Coronary artery (tissue), 2 donors: Measurements from ENCODE around the gene SLC6A18.

ENCODE experiments used
- DNase-seq: peaks from one replicate; pipeline ENCODE4 v3.0.0-alpha.2; 2017; ENCODE audit warnings: low spot score
- H3K27ac ChIP-seq, 2 donors: fragments of 200-600 bp; sonication (generic); one replicate each; pipeline ENCODE4 v1.5.1; 2016 to 2019
- H3K4me3 ChIP-seq: fragments of 200-600 bp; sonication (generic); 2 replicates; pipeline ENCODE4 v1.5.1; 2016; ENCODE audit warnings: mild to moderate bottlenecking, moderate library complexity
- TF ChIP-seq, protein P1 (sequence below): fragments of 200-600 bp; sonication (generic); IDR thresholded peaks from one replicate; pipeline ENCODE4 v1.5.1; 2019; ENCODE audit warnings: antibody characterized with exemption

SLC6A18 gene

DNA sequence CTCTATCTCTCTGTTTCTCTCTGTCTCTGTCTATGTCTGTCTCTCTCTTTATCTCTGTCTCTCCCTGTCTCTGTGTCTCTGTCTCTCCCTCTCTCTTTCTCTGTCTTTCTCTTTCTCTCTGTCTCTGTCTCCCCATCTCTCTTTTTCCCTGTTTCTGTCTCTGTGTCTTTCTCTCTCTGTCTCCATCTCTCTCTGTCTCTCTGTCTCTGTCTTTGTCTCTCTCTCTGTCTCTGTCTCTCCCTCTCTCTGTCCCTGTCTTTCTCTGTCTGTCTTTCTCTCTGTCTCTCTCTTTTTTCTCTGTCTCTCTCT lies 25.9 kb upstream of the SLC6A18 start:
- TF ChIP-seq, protein P1, sequence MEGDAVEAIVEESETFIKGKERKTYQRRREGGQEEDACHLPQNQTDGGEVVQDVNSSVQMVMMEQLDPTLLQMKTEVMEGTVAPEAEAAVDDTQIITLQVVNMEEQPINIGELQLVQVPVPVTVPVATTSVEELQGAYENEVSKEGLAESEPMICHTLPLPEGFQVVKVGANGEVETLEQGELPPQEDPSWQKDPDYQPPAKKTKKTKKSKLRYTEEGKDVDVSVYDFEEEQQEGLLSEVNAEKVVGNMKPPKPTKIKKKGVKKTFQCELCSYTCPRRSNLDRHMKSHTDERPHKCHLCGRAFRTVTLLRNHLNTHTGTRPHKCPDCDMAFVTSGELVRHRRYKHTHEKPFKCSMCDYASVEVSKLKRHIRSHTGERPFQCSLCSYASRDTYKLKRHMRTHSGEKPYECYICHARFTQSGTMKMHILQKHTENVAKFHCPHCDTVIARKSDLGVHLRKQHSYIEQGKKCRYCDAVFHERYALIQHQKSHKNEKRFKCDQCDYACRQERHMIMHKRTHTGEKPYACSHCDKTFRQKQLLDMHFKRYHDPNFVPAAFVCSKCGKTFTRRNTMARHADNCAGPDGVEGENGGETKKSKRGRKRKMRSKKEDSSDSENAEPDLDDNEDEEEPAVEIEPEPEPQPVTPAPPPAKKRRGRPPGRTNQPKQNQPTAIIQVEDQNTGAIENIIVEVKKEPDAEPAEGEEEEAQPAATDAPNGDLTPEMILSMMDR, result no peak
- H3K27ac ChIP-seq, result no peak overlapping the region
- DNase-seq, result no peak
- no peak overlapping the region for H3K4me3 ChIP-seq

DNA sequence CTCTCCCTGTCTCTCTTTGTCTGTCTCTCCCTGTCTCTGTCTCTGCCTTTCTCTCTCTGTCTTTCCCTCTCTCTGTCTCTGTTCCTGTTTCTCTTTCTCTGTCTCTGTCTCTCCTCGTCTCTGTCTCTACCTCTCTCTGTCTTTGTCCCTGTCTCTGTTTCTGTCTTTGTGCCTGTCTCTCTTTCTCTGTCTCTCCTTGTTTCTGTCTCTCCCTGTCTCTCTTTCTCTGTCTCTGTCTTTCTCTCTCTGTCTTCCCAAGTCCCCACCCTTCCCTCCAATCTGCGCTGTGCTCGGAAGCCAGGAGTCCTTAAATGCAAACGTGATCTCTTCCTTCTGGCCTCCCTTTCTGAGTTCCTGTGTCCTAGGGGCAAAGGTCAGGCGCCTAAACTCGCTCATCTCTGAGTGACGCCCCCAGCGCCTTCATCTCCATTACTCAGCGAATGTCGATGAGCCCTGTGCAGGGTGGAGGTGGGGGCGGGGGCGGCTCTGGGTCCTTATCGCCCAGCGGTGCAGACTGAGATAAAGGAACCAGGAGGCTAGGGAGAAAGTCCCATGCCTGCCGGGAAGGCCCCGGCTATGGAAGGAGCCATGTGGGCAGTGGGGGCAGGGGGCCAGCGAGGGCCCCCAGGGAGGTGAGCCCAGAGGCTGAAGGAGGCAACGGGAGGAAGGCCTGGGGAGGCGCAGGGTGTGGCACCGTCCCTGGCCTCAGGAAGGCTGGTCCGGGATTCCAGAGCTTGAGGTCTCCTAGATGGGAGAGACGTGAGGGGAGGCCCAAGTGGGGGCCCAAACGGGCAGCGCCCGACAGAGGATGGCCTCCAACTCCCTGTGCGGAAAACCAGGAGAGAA lies 25.3 kb upstream of the SLC6A18 start:
- H3K4me3 ChIP-seq, result no peak overlapping the region
- no peak for DNase-seq
- H3K27ac ChIP-seq, result no peak overlapping the region
- TF ChIP-seq, protein P1, result no peak

DNA sequence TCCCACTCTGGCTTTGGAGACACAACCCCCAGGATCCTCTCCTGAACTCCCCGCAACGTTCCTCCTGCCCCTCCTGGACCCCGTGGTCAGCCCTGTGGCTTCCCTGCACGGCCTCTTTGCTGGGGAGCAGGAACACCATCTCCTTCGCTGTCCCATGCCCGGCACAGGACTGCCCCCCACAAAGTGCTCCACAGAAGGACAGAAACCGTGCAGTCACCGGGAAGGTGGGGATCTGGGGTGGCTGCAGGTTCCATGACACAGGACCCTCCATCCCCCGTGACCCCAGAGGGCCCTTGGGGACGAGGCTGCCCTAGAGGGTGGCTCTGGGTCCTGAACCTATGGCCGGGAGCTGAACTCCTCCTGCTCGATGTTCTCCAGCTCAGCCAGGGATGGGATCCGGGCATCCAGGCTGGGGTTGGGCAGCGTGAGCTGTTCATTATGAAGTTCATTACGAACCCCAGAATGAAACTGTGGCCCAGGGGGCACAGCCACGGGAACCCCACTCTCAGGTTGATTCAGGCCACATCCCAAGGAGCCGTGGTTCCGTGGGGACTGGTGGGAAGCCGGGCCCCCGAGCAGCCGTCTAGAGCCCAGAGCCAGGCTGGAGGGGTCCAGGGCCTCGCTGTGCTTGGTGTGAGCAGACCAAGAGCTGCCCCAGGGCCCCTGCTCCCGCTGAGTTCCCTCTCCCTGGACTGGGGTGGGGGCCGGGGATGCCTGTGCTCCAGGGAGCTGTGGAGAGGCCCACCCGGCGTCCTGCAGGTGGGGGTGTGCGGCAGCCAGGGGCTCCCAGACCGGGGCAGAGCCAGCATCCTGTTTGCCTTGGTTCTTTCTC lies 24.5 kb upstream of the SLC6A18 start:
- no peak overlapping the region for H3K4me3 ChIP-seq
- TF ChIP-seq, protein P1, result no peak
- no peak overlapping the region for H3K27ac ChIP-seq
- no peak for DNase-seq

- no peak within 1 kb of the TSS for H3K4me3 ChIP-seq
- no peak within 1 kb of the TSS for H3K27ac ChIP-seq
- TF ChIP-seq, protein P1, result no peak
- no peak for DNase-seq
Measured at GRCh38 chr5:1201327-1202025, 23.7 kb upstream of the SLC6A18 start, which contains the start of gene SLC6A19. Gene SLC6A19, plus strand, starts transcription at chr5:1201595. Its CDS starts 56 bp downstream, at chr5:1201651.

DNA sequence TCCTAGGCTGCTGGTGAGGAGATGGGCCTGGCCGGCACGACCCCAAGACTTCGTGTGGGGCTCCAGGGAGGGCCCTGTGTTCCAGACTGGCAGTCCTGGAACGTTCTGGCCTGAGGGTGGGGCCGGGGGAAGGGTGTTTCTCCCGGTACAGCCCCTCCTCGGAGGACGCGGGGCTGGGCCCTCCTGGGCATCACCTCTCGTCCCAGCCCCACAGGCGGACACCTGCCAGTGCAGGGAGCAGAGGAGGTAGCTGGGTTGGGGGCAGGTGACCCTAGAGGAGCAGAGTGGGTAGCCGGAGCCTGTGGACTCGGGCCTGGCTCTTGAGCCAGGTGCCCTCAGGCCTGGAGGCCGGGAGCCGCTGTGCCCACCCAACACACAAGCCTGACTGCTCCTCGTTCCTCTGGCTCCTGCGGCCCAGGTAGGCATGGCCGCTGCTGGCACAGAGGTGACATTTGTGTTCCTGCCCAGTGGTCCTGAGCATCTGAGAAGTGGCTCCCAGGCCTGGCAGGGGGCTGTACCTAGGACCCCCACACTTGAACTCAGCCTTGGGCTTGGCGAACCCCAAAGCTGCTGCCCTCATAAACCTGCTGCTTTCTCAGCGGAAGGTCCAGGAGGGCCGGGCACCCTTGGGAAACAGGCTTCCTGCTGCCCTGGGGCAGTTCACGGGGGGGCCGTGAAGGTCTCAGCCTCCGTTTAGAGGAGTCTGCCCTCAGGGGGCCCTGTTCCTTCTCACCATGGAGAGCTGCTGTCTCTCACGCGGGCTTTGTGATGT lies 23.0 kb upstream of the SLC6A18 start:
- TF ChIP-seq, protein P1, result no peak
- no peak overlapping the region for H3K4me3 ChIP-seq
- DNase-seq, result no peak
- no peak overlapping the region for H3K27ac ChIP-seq

DNA sequence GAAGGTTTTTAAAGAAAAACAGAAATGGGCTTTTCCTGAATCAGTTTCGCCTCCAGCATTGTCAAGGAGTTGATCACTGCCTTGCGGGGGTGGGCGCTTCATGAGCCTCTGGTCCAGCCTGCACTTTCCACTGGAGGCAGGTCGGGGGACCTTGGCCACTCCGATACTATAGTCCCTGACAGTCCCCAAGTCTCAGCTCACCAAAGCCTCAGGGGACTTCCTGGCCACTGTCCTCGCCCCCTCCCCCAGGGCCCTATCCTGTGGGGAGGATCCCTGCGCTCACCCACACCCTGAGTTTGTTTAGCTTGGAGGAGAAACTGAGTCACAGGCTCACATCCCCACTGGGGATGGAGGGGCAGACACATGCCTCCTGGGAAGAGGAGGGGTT lies 22.4 kb upstream of the SLC6A18 start:
- TF ChIP-seq, protein P1, result no peak
- no peak overlapping the region for H3K27ac ChIP-seq
- no peak for DNase-seq
- H3K4me3 ChIP-seq, result no peak overlapping the region
